AG04449 (cell line): ENCODE results near the gene ANO2.

ENCODE experiments used
- CTCF ChIA-PET: fragments of 350-600 bp; formaldehyde crosslinking; extraction: SDS; loops from one replicate; lab custom pipeline; 2021; ENCODE audit warnings: antibody characterized with exemption; lab: Yijun Ruan, JAX
- POLR2A ChIA-PET: fragments of 400-600, 350-600 bp; formaldehyde crosslinking; extraction: SDS; loops from one replicate; lab custom pipeline; 2020; ENCODE audit warnings: antibody characterized with exemption, inconsistent platforms; lab: Yijun Ruan, JAX
- DNase-seq: peaks from one replicate; pipeline ENCODE4 v3.0.0-alpha.2; 2010; ENCODE audit warnings: low read depth, low spot score
- H3K4me3 ChIP-seq: 2 replicates; pipeline ENCODE4 v1.5.1; 2011; ENCODE audit warnings: low read depth, mild to moderate bottlenecking, control low read depth, low read length
- TF ChIP-seq, protein P1 (sequence below): IDR thresholded peaks from one replicate; pipeline ENCODE4 v1.5.1; 2011; ENCODE audit warnings: mild to moderate bottlenecking, moderate library complexity, low read length, control low read depth, inconsistent platforms; ENCODE audit not compliant: insufficient read depth; ENCODE audit errors: missing control alignments

Gene ANO2

GRCh38 chr12:5622280-5622679 lies 322.8 kb downstream of the ANO2 start:
- no peak for DNase-seq
- POLR2A ChIA-PET = no interaction called here
- CTCF ChIA-PET = no interaction called here
- TF ChIP-seq, protein P1, sequence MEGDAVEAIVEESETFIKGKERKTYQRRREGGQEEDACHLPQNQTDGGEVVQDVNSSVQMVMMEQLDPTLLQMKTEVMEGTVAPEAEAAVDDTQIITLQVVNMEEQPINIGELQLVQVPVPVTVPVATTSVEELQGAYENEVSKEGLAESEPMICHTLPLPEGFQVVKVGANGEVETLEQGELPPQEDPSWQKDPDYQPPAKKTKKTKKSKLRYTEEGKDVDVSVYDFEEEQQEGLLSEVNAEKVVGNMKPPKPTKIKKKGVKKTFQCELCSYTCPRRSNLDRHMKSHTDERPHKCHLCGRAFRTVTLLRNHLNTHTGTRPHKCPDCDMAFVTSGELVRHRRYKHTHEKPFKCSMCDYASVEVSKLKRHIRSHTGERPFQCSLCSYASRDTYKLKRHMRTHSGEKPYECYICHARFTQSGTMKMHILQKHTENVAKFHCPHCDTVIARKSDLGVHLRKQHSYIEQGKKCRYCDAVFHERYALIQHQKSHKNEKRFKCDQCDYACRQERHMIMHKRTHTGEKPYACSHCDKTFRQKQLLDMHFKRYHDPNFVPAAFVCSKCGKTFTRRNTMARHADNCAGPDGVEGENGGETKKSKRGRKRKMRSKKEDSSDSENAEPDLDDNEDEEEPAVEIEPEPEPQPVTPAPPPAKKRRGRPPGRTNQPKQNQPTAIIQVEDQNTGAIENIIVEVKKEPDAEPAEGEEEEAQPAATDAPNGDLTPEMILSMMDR = no peak
- no peak overlapping the region for H3K4me3 ChIP-seq

GRCh38 chr12:5621329-5621728 lies 323.7 kb downstream of the ANO2 start:
- POLR2A ChIA-PET = no interaction called here
- H3K4me3 ChIP-seq = no peak overlapping the region
- DNase-seq = no peak
- CTCF ChIA-PET = no interaction called here
- TF ChIP-seq, protein P1 = no peak

DNA sequence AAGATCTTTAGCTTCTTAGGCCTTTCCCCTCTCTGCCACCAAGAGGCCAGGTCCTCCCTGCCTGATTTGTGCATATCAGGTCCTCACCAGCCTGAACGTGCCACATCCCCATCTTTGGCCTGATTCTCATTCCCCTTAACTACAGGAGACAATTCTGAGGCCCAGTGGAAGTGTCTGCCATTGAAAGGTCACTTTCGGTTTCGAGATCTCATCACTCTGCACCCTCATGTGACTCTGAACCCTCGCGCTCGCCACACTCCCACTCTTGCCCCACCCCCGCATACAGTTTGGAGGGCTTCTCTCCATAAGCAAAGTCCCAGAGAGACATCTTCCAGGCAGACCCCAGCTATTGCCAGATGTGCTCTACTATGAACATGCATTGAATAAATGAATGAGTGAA lies 324.2 kb downstream of the ANO2 start:
- TF ChIP-seq, protein P1 = no peak
- POLR2A ChIA-PET = no interaction called here
- no peak for DNase-seq
- H3K4me3 ChIP-seq = no peak overlapping the region
- CTCF ChIA-PET = no interaction called here

- no peak overlapping the region for H3K4me3 ChIP-seq
- TF ChIP-seq, protein P1 = no peak
- CTCF ChIA-PET = interaction anchor here (1.1 kb wide), 1 partner anchor 54 kb away, joined by 3 read pairs; no protein-coding TSS in a partner anchor
- DNase-seq = no peak
- POLR2A ChIA-PET = no interaction called here
Measured at GRCh38 chr12:5619628-5620027, 325.4 kb downstream of the ANO2 start.

DNA sequence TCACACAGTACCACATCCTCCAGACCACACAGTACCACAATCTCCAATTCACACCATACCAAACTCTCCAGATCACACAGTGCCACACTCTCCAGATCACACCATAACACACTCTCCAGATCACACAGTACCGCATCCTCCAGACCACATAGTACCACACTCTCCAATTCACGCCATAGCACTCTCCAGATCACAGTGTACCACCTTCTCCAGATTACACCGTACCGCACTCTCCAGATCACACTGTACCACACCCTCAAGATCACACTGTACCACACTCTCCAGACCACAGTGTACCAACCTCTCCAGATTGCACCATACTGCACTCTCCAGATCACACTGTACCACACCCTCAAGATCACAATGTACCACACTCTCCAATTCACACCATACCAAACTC lies 328.2 kb downstream of the ANO2 start:
- TF ChIP-seq, protein P1 = no peak
- H3K4me3 ChIP-seq = no peak overlapping the region
- DNase-seq = no peak
- CTCF ChIA-PET = no interaction called here
- POLR2A ChIA-PET = no interaction called here

DNA sequence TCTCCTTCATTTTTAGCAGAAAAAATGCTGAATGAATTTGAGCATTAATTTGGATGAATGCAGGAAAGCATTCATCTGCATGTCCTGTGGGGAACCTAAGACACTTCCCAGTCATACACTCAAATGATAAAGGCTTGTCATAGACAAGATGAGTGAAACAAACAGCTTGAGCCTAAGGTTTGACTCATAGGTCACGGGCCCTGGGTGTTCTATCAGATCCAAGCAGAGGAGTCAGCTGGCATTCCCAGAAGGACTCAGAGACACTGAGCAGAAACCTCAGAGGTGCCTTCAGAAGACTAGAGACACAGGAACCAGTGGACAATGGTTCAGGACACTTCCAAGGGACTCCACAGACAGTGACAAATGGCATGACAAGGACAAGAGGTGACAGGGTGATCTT lies 329.3 kb downstream of the ANO2 start:
- ChIA-PET POLR2A (no interaction called here), CTCF (no interaction called here)
- TF ChIP-seq, protein P1 = no peak

More for the DNA sequence above, 329.3 kb downstream of the ANO2 start:
- no peak overlapping the region for H3K4me3 ChIP-seq
- DNase-seq = no peak
